OCI-LY3 (cell line): ENCODE results near the gene PLOD1.

Source experiments
- H2AFZ ChIP-seq: fragments of 200-600, 300-600 bp; shearing (Covaris generic); 2 replicates; pipeline ENCODE4 v1.6.0; 2014; ENCODE audit warnings: antibody characterized with exemption, low read depth, low read length
- H3K27ac ChIP-seq: fragments of 200-600, 300-600 bp; sonication (generic); 2 replicates; pipeline ENCODE4 v1.5.1; 2014; ENCODE audit warnings: mild to moderate bottlenecking, low read length, moderate library complexity, mixed read lengths
- H3K27me3 ChIP-seq: fragments of 200-600, 300-600 bp; sonication (generic); 2 replicates; pipeline ENCODE4 v1.6.1; 2014; ENCODE audit warnings: low read depth, low read length, mixed read lengths
- H3K36me3 ChIP-seq: fragments of 200-600, 300-600 bp; sonication (generic); replicated peaks from 2 replicates; pipeline ENCODE3; 2014; ENCODE audit warnings: low read depth, low read length, mixed read lengths
- H3K4me1 ChIP-seq: fragments of 300-600, 200-600 bp; sonication (generic); 2 replicates; pipeline ENCODE4 v1.6.1; 2014; ENCODE audit warnings: low read length, mixed read lengths
- H3K4me2 ChIP-seq: fragments of 200-600, 300-600 bp; sonication (generic); 2 replicates; pipeline ENCODE4 v1.6.1; 2014; ENCODE audit warnings: low read length, mixed read lengths
- H3K4me3 ChIP-seq: fragments of 300-600, 200-600 bp; sonication (generic); 2 replicates; pipeline ENCODE4 v1.5.1; 2014; ENCODE audit warnings: antibody characterized with exemption, mild to moderate bottlenecking, low read length, moderate library complexity
- H3K79me2 ChIP-seq: fragments of 300-600, 200-600 bp; shearing (Covaris generic); 2 replicates; pipeline ENCODE4 v1.6.1; 2014; ENCODE audit warnings: mild to moderate bottlenecking, low read length, mixed read lengths
- H3K9ac ChIP-seq: fragments of 300-600, 200-600 bp; shearing (Covaris generic); 2 replicates; pipeline ENCODE4 v1.6.0; 2014; ENCODE audit warnings: mild to moderate bottlenecking, low read length, moderate library complexity
- H3K9me3 ChIP-seq: fragments of 200-600, 300-600 bp; shearing (Covaris generic); 2 replicates; pipeline ENCODE4 v1.6.1; 2014; ENCODE audit warnings: low read length, mixed read lengths; ENCODE audit not compliant: insufficient read depth
- H4K20me1 ChIP-seq: fragments of 200-600, 300-600 bp; sonication (generic); 2 replicates; pipeline ENCODE4 v1.6.1; 2016; ENCODE audit warnings: low read length, mixed read lengths; ENCODE audit not compliant: insufficient read depth
- CTCF ChIP-seq: fragments of 200-600, 300-600 bp; sonication (generic); IDR thresholded peaks from 2 replicates; pipeline ENCODE4 v1.5.1; 2014; ENCODE audit warnings: antibody characterized with exemption, low read length, low read depth
- EZH2phosphoT487 ChIP-seq: fragments of 200-600 bp; shearing (Covaris generic); IDR thresholded peaks from 2 replicates; pipeline ENCODE4 v1.6.1; 2018; ENCODE audit warnings: antibody characterized with exemption, mixed run types, low read depth

Gene PLOD1

GRCh38 chr1:11960715-11961114, 26.2 kb downstream of the PLOD1 start:
- Histone ChIP-seq H3K4me2 (no peak overlapping the region), H2AFZ (no peak overlapping the region), H3K9me3 (no peaks in the 10 kb centered on the region), H4K20me1 (no peaks in the 10 kb centered on the region), H3K9ac (no peak overlapping the region), H3K27me3 (no peaks in the 10 kb centered on the region), H3K27ac (no peak overlapping the region), H3K36me3 (peaks cover 3% of the 10 kb centered on the region), H3K4me3 (no peak overlapping the region), H3K4me1 (no peaks in the 10 kb centered on the region), H3K79me2 (no peaks in the 10 kb centered on the region)
- TF ChIP-seq CTCF (no peak), EZH2phosphoT487 (no peak)

- H2AFZ ChIP-seq: no peak overlapping the region
- H3K9me3 ChIP-seq: no peaks in the 10 kb centered on the region
- H3K27ac ChIP-seq: no peak overlapping the region
- H3K27me3 ChIP-seq: no peaks in the 10 kb centered on the region
- H3K36me3 ChIP-seq: peaks cover 3% of the 10 kb centered on the region
- H3K4me3 ChIP-seq: no peak overlapping the region
- no peaks in the 10 kb centered on the region for H3K79me2 ChIP-seq
- TF ChIP-seq EZH2phosphoT487: no peak
- TF ChIP-seq CTCF: no peak
- no peaks in the 10 kb centered on the region for H3K4me1 ChIP-seq
- no peaks in the 10 kb centered on the region for H4K20me1 ChIP-seq
- no peak overlapping the region for H3K4me2 ChIP-seq
- no peak overlapping the region for H3K9ac ChIP-seq
Measured at GRCh38 chr1:11961230-11961629, 26.7 kb downstream of the PLOD1 start.

GRCh38 chr1:11963622-11964021, 29.1 kb downstream of the PLOD1 start:
- H3K4me3 ChIP-seq: no peak overlapping the region
- no peak overlapping the region for H2AFZ ChIP-seq
- no peak overlapping the region for H3K27ac ChIP-seq
- no peaks in the 10 kb centered on the region for H3K27me3 ChIP-seq
- no peaks in the 10 kb centered on the region for H4K20me1 ChIP-seq
- peaks cover 3% of the 10 kb centered on the region for H3K36me3 ChIP-seq
- no peak overlapping the region for H3K4me2 ChIP-seq
- TF ChIP-seq EZH2phosphoT487 (no peak), CTCF (no peak)
- H3K9ac ChIP-seq: no peak overlapping the region
- H3K79me2 ChIP-seq: no peaks in the 10 kb centered on the region
- H3K9me3 ChIP-seq: no peaks in the 10 kb centered on the region
- no peaks in the 10 kb centered on the region for H3K4me1 ChIP-seq

- Histone ChIP-seq H3K79me2 (no peaks in the 10 kb centered on the region), H4K20me1 (no peaks in the 10 kb centered on the region), H3K4me3 (no peak overlapping the region), H3K27ac (no peak overlapping the region), H3K4me2 (no peak overlapping the region), H3K27me3 (no peaks in the 10 kb centered on the region), H3K4me1 (no peaks in the 10 kb centered on the region), H3K9me3 (no peaks in the 10 kb centered on the region), H3K36me3 (peaks cover 3% of the 10 kb centered on the region), H2AFZ (no peak overlapping the region), H3K9ac (no peak overlapping the region)
- TF ChIP-seq CTCF: no peak
- TF ChIP-seq EZH2phosphoT487: no peak
Measured at GRCh38 chr1:11964656-11965055, 30.1 kb downstream of the PLOD1 start.
